Esophagus squamous epithelium (tissue), 4 donors: ENCODE data around the gene INSL4.

Source experiments
- CTCF ChIP-seq, 6 experiments: fragments of 450-650 bp in 4 of 6; fragments of 200-600 bp in 2 of 6; sonication (generic) in 2 of 6; IDR thresholded peaks; one replicate each; pipeline ENCODE4 v1.5.1; 2016 to 2019; ENCODE audit warnings: antibody characterized with exemption in 6 of 6, mild to moderate bottlenecking in 4 of 6, moderate library complexity in 4 of 6
- POLR2A ChIP-seq, 4 donors: fragments of 450-650 bp; IDR thresholded peaks; one replicate each; pipeline ENCODE4 v1.6.1; 2017; ENCODE audit warnings: antibody characterized with exemption in 4 of 4, mild to moderate bottlenecking in 4 of 4, moderate library complexity in 3 of 4

GRCh38 chr9:5230554-5230953 lies 665 bp upstream of the INSL4 start:
- no peak for TF ChIP-seq CTCF (IDR thresholded peaks at IDR 0.05)
- no peak for TF ChIP-seq POLR2A (IDR thresholded peaks at IDR 0.05)
